Measurements from ENCODE around the gene ZMYM2.

Gene ZMYM2

DNA sequence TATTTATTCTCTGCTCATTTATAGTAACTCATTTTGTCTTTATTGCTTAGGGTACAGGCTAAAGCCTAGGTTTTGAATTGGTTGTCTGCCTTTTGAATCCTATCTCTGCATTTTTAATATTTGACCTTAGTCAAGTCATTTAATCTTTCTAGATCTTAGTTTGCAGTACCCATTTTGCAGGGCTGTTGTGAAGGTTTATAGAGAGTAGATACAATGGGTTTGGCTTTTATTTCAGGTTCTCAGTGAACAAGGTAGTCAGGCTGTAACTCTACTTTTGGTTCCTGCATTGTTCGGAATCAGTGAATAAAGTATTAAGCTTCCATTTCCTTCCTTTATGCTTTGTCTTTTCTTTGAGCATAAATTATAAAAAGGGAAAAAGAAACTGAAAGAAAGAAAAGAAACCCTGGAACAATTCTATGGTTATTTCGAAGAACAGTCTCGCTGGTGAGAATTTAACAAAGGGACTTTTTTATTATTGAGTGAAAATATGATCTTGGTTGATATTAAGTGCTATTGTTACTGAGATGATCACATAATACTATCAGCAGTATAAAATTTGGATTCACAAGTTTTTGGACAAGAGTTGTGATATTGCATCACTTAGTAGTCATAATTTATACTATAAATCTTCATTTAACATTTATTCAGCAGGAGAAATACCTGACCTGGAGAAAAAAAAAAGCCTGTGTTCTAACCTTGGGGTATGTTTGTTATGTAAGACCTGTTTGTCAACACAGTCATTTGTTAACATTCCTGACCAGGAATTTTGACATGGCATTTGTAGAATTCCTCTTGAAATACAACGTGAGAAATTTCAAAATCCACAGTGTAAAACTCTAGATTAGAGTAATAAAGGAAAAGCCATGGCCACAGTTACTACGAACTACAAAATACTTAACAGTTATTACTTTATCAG is 91.3 kb downstream of the ZMYM2 start:
- no peak for DNase-seq

DNA sequence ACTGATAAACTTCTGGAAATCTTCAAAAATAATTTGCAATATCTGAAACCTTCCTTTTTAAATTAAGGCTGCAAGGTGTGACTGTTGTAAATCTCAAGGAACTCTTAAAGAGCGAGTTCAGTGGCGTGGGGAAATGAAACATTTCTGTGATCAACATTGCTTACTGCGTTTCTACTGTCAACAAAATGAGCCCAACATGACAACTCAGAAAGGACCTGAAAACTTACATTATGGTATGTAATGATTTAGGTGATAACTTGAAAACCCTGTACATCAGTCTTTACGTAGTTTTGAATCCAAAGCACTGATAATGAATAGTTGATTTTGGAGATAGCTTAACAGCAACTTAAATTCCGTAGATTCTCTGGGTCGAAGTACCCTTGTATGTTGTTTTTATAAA is 92.8 kb downstream of the ZMYM2 start:
- no peak for DNase-seq

DNA sequence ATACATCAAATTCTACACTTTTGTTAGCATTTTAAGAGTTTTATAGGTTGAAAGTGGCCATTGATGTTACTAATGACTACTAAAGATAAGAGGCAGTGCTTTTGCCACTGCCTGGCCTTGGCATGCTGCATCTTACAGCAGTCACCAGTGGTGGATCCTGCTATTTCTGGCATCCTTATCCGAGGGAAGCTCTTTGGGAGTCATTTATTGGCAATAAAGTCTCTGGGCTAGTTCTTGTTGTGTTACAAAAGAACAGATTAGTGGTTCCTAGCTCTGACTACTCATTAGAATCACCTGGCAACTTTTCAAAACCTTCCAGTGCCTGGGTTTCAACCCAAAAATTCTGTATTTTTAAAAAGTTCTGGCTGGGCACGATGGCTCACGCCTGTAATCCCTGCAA is 94.5 kb downstream of the ZMYM2 start:
- no peak for DNase-seq

DNA sequence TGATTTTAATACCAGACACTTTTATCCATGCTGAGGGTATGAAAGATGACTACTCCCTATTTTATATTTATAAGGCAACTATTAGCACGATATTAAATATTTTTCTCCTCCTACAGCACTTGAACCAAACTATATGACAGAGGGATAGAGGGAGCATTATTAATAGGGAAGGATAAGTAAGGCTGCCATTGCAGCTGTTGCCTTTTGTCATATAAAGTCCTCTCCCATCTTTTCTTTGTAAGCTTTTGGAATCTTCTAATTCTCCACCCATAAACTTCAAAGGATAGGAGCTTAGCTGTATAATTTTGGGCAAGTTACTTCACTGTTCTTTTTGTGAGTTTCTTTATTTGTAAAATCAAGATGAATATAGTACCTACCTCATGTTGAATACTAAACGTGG is 95.4 kb downstream of the ZMYM2 start:
- DNase-seq = no peak

DNA sequence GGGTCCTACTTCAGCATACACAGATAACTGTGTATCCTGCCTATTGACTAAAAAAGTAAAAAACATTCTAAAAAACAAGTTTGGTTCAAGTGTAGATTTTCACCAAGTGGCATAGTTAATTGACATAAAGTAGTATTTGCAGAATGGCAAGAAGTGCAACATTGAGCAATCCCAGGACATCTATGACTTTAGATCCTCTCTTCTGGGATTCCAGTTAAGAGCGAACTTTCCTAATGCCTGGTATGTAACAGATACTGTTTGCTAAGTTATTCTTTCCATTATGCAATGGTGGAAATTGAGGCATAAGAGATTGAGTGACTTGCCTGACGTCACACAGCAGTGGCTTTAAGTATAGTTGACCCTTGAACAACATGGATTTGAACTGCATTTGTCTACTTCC is 96.1 kb downstream of the ZMYM2 start:
- DNase-seq = no peak

DNA sequence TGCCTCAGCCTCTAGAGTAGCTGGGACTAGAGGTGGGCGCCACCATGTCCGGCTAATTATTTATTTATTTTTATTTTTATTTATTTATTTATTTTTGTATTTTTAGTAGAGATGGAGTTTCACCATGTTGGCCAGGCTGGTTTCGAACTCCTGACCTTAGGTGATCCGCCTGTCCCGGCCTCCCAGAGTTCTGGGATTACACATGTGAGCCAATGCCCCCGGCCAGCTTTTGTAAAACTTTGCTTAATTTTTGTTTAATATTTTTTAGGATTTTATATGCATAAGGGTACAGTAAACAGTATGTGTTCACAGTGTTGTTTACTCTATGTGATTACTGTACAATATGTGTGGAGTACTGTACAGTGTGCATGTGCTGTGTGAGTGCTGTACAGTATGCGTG is 98.7 kb downstream of the ZMYM2 start:
- no peak for DNase-seq

DNA sequence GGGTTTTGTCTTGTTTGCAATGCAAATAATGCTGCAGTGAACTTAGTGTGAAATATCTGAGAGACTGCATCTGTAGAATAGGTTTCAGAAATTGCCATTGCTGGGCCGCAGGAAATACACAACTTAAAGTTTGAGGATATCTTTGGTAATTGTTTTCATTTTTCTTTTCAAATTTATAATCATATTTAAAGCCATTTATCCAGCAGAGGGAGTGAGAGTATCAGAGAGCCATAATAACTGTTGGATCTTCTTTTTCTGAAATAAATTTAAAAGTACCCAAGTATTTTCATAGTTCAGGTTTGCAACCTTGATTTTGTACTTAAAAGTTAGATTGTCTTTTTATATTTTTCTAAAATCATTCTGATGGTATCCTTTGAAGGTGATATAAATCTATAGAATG is 99.4 kb downstream of the ZMYM2 start:
- no peak for DNase-seq

DNA sequence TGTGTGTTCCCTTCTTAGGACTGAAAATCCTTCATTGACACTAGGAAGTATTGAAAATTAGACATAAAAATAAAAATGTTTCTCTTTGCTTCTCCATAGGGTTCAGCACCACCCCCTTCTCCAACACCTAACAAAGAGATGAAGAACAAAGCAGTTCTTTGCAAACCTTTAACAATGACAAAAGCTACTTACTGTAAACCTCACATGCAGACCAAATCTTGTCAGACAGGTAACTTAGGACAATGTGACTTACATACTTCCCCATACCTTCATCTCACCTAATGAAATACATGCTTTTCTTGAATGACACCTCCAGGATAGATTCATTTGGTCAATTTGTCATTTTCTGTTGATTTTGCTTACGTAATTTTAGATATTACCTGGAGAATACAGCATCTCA is 99.9 kb downstream of the ZMYM2 start:
- no peak for DNase-seq

DNA sequence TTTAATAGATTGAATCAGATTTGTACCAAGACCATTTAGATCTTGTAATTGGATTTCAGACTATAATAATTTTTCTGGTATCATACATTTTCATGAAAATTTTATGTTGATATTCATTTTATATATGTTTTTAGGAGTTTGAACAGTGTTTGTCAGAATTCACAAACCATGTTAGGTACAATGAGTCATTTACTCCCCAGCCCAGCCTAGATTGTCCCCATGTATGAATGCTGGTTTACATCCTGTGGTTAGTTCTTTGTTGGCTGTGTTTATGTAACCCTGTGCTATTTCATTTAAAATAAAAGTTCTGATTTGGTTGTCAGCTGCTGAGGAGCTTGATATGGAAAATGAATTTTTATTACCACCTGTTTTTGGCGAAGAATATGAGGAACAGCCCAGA is 105.6 kb downstream of the ZMYM2 start:
- no peak for DNase-seq

DNA sequence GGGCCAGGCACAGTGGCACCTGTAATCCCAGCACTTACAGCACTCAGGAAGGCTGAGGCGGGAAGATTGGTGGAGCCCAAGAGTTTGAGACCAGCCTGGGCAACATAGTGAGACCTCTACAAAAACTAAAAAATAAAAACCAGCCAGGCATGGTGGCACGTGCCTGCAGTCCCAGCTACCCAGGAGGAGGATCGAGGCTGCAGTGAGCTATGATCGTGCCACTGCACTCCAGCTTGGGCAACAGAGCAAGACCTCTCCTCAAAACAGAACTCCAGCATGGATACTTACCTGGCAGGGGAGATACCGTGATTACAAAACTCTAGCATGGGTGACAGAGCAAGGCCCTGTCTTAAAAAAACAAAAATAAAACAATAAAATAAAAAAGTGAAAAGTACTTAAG is 107.0 kb downstream of the ZMYM2 start:
- DNase-seq = no peak

DNA sequence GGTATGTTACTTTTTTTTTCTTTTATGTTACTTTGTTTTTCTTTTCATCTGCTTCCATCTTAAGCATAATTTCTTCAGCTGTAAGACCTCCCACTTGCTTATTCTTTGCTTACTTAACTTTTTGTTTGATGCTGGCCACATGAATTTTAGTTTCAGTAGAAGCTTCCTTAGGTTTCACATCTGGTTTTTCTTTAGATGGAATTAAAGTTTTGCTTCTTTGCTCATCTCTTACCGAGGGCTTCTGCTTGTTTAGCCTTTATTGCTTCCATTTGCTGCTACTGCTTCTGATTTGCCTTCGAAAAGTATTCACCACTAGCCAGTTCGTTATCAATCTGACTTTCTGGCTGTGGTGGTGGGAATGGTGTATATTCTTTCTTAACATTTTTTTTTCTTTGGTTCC is 111.4 kb downstream of the ZMYM2 start:
- DNase-seq = no peak

DNA sequence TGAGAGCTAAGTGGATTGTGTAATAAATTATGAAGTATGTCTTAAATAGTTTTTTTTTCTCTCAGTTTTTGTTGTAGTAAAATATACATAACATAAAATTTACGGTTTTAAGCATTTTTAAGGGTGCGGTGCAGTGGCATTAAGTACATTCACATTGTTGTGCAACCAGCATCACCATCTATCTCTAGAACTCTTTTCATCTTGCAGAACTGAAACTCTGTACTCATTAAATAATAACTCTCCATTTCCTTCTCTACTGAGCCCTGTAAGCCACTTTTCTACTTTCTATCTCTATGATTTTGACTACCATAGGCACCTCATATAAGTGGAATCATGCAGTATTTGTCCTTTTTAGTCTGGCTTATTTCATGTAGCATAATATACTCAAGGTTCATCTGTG is 115.2 kb downstream of the ZMYM2 start:
- DNase-seq = no peak

DNA sequence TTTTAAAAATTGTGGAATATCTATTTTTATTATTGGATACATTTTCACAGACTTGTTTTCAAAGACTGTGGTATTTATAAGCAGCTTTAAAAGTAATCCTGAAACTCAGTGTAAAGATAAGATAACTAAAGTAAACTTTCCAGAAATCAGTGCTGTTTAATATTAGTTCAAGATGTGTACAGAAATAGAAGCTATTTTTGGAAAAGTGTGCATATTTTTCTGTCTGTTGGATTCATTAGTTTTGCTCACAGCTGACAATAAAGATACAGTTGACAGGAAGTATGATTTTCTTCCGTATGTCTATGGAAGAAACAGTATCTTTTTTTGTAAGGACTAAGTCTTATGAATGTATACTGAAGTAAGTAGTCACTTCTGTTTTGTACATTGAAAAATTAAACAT is 116.4 kb downstream of the ZMYM2 start:
- DNase-seq = no peak

DNA sequence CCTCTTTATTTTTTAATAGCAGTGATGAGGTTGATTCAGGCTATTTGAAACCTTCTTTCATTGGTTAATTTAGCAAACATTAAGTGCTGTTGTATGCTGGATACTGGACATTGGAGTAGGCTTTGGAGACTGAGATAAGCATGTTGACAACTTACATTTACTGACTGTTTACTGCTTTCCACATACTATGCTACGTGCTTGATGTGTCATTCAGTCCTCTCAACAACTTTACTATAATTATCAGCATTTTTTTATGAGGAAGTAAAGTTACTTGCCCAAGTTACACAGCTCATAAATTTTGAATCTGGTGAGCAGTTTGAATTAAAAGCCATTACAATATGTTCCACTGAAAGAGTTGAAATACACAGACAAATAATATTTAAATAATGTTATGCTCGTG is 118.6 kb downstream of the ZMYM2 start:
- DNase-seq = no peak

DNA sequence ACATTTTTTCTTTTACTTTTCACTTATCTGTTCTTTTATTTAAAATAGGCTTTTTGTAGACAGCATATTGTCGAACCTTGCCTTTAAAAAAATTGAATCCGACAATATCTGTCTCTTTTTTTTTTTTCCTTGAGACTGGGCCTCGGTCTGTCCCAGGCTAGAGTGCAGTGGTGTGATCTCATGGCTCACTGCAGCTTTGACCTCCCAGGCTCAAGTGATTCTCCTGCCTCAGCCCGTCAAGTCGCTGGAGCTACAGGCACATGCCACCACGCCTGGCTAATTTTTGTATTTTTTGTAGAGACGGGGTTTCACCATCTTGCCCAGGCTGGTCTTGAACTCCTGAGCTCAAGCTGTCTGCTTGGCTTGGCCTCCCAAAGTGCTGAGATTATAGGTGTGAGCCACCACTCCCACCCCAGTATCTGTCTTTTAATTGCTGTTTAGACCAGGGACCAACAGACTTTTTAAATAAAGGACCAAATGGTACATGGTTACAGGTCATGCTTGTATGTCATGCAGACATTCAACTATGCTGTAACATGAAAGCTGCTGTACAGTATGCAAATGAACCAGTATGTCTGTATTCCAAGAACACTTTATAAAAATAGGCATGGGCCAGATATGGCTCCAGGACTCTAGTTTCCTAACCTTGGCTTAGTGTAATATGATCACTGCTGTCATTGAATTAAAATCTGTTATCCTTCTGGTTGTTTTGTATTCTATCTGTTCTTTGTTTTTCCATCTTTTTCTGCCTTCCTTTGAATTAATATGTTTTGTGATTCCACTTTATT is 122.0 kb downstream of the ZMYM2 start:
- DNase-seq = no peak

DNA sequence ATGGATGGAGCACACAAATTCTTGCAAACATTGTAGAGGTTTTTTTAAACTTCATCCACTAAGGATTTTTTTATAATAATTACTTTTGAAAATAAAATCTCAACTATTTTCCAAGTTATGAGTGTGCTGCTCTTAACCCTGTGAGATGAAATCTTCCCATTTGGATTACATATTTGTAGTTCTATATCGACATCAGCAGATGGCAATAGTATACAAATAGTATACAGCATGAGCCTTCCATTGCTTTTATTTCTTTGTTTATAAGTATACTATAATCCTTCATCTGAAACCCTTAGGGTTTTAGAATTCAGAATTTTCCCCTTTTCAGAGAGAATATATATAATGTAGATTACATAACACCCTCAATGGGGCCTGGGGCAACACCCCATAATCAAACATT is 131.8 kb downstream of the ZMYM2 start:
- DNase-seq = peak; percentile 2

DNA sequence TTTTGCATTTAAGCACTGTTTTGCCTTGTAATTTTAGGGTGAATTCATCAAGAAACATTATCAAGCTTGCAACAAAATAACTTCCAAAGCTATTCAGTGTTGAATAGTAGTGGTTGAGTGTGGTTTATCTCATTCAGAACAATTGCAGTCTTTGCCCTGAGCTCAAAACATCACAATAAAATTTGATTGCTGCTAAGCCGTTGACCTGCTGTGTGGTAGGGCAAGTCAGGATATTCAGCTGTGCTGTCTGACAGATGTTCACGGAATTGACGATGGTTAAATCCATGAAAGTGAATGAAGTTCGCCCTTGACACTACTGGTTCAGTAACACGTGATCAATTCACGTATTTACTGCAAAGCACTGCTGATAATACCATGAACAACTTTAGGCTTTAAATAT is 135.4 kb downstream of the ZMYM2 start:
- DNase-seq = no peak

DNA sequence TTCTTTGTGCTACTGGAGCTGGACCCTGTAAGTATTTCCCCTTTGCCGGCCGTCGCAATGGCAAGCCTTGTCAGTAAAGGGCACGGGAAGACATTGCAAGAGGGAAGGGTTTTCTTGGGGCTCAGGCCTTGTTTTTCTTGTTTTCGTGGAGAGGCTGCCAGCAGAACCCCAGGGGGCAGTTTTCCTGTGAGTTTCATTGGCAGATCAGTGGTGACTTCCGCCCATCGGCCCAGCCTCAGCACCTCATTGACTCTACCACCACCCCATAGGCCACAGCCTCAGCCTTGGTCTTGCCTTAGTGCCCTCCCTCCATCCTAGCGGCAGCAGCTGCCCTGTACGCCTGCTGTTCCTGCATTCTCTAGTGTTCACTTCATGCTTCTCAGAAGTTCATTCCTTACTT is 140.8 kb downstream of the ZMYM2 start:
- no peak for DNase-seq

DNA sequence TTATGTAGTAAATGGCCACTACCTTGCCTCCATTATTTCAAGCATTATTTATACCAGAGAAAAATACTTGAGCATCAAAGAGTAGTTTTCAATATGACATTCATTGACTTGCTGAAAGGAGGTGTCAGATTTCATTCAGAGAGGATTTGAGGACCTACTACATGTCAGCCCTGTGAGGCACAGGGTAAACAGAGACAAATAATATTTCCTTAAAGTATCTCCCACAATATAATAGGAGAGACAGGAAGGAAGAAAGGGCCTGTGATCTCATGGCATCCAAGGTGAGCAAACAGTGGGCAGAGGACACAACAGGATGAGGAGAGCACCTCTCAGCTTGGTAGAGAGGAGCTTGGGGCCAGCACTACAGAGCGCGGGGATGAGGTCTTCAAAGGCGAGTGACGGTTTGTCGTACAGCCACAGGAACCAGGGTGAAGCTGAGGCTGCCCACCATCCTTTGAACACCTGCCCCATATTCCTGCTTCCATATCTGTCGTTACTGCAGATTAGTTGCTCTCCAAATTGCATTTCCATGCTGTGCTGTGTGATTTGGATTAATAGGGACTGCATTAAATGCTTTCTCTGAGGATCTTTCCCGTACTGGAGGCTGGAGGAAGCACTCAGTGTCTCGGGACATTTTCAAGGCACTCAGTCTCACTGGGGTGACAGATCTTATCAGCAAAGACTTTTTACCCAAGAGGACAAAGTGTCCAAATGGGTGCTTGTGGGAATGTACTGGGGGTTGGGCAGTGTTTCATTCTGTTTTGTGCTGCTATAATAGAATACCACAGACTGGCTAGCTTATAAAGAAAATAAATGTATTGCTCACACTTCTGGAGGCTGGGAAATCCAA is 143.2 kb downstream of the ZMYM2 start:
- no peak for DNase-seq

DNA sequence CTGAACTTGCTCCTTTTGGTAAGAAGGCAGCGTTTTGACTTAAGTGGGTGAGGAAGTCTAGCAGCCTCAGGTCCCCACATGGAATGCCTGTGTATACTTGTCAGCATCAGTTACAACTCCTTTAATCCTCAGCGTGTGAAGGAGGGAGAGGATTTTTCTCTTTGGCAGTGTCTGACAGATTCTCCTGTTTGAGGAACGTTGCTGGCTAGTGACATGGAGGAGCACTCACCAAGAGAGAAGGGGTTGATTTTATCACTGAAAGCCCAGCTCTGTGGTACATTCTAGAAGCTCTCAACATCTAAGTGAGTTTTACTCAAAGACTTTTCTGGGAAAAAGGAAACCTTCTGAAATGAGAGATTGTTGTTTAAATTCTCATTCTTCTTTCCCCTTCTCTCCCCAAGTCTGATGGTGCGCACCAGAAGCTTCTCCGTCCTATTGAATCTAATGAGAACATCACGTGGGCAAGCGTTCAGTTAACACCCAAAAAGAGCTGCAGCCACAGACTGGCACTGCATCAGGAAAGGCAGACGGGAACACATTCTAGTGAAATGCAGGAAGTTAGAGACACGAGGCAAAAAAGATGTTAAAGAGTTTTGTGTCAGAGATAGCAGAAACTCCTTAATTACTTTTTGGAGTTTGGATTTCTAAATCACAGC is 144.1 kb downstream of the ZMYM2 start:
- DNase-seq = no peak

DNA sequence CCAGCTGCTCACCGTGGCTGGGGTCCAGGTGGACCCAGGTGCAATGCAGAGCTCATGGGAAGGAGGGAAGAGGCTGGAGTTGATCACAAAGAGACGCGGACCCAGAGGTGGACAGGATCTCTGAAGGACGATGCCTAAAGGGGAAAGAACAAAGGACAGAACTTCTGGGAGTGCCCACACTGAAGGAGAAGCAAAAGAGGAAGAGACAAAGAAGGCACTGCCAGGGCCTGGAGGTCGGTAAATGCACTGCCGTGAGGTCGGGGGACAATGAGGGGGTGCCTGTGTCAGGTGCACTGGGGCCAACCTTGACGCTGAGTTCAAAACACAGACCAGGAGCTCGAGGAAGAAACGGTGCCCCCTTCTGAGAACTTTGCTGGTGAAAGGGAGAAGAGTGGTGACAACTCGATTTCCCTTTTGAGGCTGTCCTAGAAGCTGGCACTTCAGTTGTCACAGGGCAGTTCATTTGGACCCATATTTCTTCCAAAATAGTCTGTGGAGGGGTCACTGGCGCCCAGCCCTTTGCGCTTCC is 146.7 kb downstream of the ZMYM2 start:
- no peak for DNase-seq

DNA sequence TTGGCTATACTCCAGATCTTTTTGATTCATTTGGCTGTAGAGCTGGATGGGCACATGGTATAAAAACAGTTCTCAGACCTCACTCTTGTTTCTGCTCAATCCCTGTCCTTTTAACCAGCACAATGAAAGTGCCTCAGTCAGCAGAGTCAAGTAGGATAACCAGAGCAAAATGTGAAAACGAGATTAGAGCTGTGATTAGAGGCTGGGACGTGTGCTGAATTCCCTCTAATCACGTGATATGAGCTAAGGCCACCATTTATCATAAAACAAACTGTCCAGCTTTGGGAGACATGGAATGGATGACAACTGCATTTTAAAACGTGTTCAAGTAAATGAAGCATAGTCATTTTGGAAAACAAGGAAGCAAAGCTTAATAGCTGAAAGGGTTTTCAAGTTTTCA is 148.2 kb downstream of the ZMYM2 start:
- DNase-seq = no peak

DNA sequence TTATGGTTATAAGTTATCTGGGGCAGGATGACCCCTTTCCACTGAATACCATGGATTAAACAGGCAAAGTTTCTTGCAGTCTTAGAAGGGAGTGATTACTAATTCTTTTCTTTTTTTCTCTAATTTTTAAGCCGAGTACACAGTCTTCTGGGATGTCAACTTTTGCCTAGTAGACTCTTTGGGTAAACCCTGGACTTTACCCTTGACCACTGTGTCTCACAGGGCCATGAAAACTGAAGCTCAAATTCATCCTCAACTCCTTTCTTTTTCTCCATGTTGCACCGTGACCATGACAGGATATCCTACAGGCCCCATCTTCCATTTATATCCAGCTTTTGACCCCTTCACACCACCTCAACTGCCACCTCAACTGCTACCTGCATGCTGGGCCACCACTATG is 150.5 kb downstream of the ZMYM2 start:
- no peak for DNase-seq
